B cell (primary cell): ENCODE results near the gene MYO9B. TPM values are rescaled to one million over a fixed set of nuclear protein-coding genes. Genes with fewer than 3 reads are reported as not detected.

ENCODE experiments used
- ATAC-seq: fragments of 200-7000 bp; cut with Tn5 transposase; one replicate; pipeline ENCODE4 v1.10.0; 2021; ENCODE audit warnings: low read depth, mild to moderate bottlenecking, moderate number of reproducible peaks, moderate library complexity
- CTCF ChIA-PET: fragments of 350-600 bp; sonication (Branson Sonifier 250); formaldehyde crosslinking; loops from one replicate; lab custom pipeline; 2021; ENCODE audit warnings: antibody characterized with exemption, inconsistent platforms; lab: Charles Lee
- POLR2A ChIA-PET: fragments of 350-600 bp; sonication (Branson Sonifier 250); formaldehyde crosslinking; loops from one replicate; lab custom pipeline; 2021; ENCODE audit warnings: antibody characterized with exemption; lab: Charles Lee
- DNase-seq: peaks from one replicate; pipeline ENCODE4 v3.0.0; 2013
- H2AFZ ChIP-seq: 2 replicates; pipeline ENCODE4 v1.6.1; 2012; ENCODE audit warnings: mild to moderate bottlenecking, low read depth, low read length; ENCODE audit not compliant: insufficient read depth, poor library complexity, severe bottlenecking
- H3K27ac ChIP-seq, 2 donors: 1 replicate in 1 of 2; 2 replicates in 1 of 2; pipeline ENCODE4 v1.5.1; 2012 to 2013; ENCODE audit warnings: low read length in 2 of 2, mild to moderate bottlenecking in 2 of 2, moderate library complexity in 1 of 2
- H3K27me3 ChIP-seq, 4 experiments: fragments of 200-600 bp in 1 of 4; sonication (generic) in 1 of 4; replicated peaks in 1 of 4; 1 replicate in 2 of 4; 2 replicates in 2 of 4; pipeline versions ENCODE4 v1.6.1 to v1.7.0; 2013 to 2016; ENCODE audit warnings: low read length in 3 of 4, mild to moderate bottlenecking in 2 of 4, mixed read lengths in 1 of 4, moderate library complexity in 1 of 4; ENCODE audit not compliant: insufficient read depth in 4 of 4, control insufficient read depth in 3 of 4; ENCODE audit errors: control extremely low read depth in 1 of 4
- H3K36me3 ChIP-seq, 2 experiments: replicated peaks in 1 of 2; 1 replicate in 1 of 2; 2 replicates in 1 of 2; pipeline versions ENCODE4 v1.6.1 to v1.7.1; 2013; ENCODE audit warnings: low read length in 1 of 2; ENCODE audit not compliant: insufficient read depth in 2 of 2, control insufficient read depth in 1 of 2; ENCODE audit errors: control extremely low read depth in 1 of 2, extremely low read depth in 1 of 2
- H3K4me1 ChIP-seq, 2 donors: fragments of 200-600 bp in 1 of 2; sonication (generic) in 1 of 2; 1 replicate in 1 of 2; 2 replicates in 1 of 2; pipeline versions ENCODE4 v1.5.1 to v1.6.1; 2013 to 2017; ENCODE audit warnings: low read length in 2 of 2; ENCODE audit not compliant: control insufficient read depth in 2 of 2, insufficient read depth in 2 of 2
- H3K4me2 ChIP-seq: replicated peaks from 2 replicates; pipeline ENCODE3; 2012; ENCODE audit warnings: mild to moderate bottlenecking, low read depth, low read length; ENCODE audit not compliant: poor library complexity, severe bottlenecking
- H3K4me3 ChIP-seq, 5 experiments: fragments of 200-600 bp in 1 of 5; sonication (generic) in 1 of 5; 1 replicate in 3 of 5; 2 replicates in 2 of 5; pipeline versions ENCODE4 v1.5.1 to v1.7.0; 2011 to 2016; ENCODE audit warnings: low read length in 4 of 5, mild to moderate bottlenecking in 4 of 5, low read depth in 2 of 5, control low read depth in 1 of 5, moderate library complexity in 1 of 5; ENCODE audit not compliant: insufficient read depth in 1 of 5; ENCODE audit errors: control extremely low read depth in 1 of 5, extremely low read depth in 1 of 5
- H3K79me2 ChIP-seq: fragments of 200-600 bp; sonication (generic); one replicate; pipeline ENCODE4 v1.6.0; 2016; ENCODE audit warnings: low read length; ENCODE audit not compliant: control insufficient read depth, insufficient read depth
- H3K9ac ChIP-seq: fragments of 200-600 bp; sonication (generic); 2 replicates; pipeline ENCODE4 v1.6.1; 2017; ENCODE audit warnings: mild to moderate bottlenecking, low read length, moderate library complexity
- H3K9me3 ChIP-seq, 3 donors: one replicate each; pipeline versions ENCODE4 v1.6.1 to v1.7.1; 2013; ENCODE audit warnings: low read length in 2 of 3; ENCODE audit not compliant: control insufficient read depth in 2 of 3, insufficient read depth in 1 of 3; ENCODE audit errors: control extremely low read depth in 1 of 3
- H4K20me1 ChIP-seq: 2 replicates; pipeline ENCODE4 v1.6.0; 2012; ENCODE audit warnings: mild to moderate bottlenecking, low read length; ENCODE audit not compliant: insufficient read depth, control insufficient read depth, poor library complexity, severe bottlenecking
- H3K27ac Mint-ChIP-seq: one replicate; pipeline ENCODE4 v1.8.0; 2021; ENCODE audit warnings: mixed read lengths
- H3K27me3 Mint-ChIP-seq: one replicate; pipeline ENCODE4 v1.8.0; 2021; ENCODE audit warnings: mixed read lengths
- H3K4me1 Mint-ChIP-seq: one replicate; pipeline ENCODE4 v1.8.0; 2021; ENCODE audit warnings: mixed read lengths
- H3K4me3 Mint-ChIP-seq: one replicate; pipeline ENCODE4 v1.8.0; 2021; ENCODE audit warnings: mixed read lengths
- H3K9me3 Mint-ChIP-seq: one replicate; pipeline ENCODE4 v1.8.0; 2022; ENCODE audit warnings: mixed read lengths; ENCODE audit not compliant: insufficient read depth
- EZH2 ChIP-seq: IDR thresholded peaks from 2 replicates; pipeline ENCODE4 v1.6.1; 2012; ENCODE audit warnings: borderline replicate concordance, low read depth, mild to moderate bottlenecking, moderate library complexity, low read length; ENCODE audit not compliant: insufficient read depth, poor library complexity, severe bottlenecking
- WGBS: methylation state at CpG from one replicate; pipeline ENCODE4 v1.1.5; 2013; ENCODE audit warnings: missing lambda C conversion rate; ENCODE audit not compliant: insufficient coverage; 5-methylcytosine and 5-hydroxymethylcytosine counted together
- intact Hi-C: fragments of 100-400 bp; cut with micrococcal nuclease; formaldehyde crosslinking; loops from one replicate; pipeline ENCODE4 v1.10.0; 2022
- polyA plus RNA-seq: library from polyadenylated mRNA; depleted of rRNA; stranded (reverse); fragments of >200 nt; gene quantifications from 2 replicates; pipeline ENCODE4 v1.2.3, GENCODE V29; 2012
- total RNA-seq, 2 donors: library from RNA; stranded (reverse); fragments of 120-200 nt in 1 of 2; gene quantifications; 1 replicate in 1 of 2; 2 replicates in 1 of 2; pipeline versions ENCODE4 v1.2.3 to v1.2.4, GENCODE V29; 2013 to 2022
- TF ChIP-seq, protein P1 (sequence below): fragments of 200-600 bp; IDR thresholded peaks from one replicate; pipeline ENCODE4 v1.8.0; 2022; ENCODE audit warnings: antibody characterized with exemption, mild to moderate bottlenecking

MYO9B gene
- total and polyA plus RNA-seq, 2 donors (not counting 1 experiment from before 2014, with no cell fraction given): 256 to 273 TPM

DNA sequence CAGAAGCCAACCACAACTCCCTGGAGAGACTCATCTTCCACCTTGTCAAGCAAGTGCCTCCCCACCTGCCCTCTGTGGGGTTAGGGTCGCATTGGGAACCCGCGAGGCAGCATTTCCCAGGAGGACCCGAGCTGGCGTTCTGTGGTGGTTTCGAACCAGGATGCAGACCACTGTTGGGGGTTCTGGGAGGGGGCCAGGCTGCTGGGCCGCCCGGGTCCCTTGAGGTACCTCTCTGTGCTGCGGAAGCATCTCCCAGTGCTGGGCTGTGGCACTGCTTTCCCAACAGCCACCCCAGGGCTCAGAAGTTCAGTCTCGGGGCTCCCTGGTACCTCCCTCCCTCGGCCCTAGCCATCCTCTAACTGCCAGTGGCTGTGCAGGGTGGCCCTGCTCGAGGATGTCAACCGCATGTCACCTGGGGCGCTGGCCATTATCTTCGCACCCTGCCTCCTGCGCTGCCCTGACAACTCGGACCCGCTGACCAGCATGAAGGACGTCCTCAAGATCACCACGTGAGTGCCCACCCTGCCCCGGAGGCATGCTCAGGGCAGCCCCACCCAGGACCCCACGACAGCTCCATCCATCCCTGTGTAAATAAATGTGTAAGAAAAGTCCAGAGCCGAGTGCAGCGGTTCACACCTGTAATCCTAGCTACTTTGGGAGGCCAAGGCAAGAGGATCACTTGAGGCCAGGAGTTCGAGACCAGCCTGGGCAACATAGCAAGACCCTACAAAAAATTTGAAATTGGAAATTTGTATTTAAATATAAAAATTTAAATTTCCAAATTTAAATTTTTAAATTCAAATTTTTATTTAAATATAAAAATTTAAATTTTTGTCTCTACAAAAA is 131.4 kb downstream of the MYO9B start:
- Histone ChIP-seq H3K4me2 (no peak overlapping the region), H3K9me3 (peaks cover 0 to 6% (median 0%) of the 10 kb centered on the region in 3 donors), H4K20me1 (no peaks in the 10 kb centered on the region), H3K4me3 (no peak overlapping the region), H3K4me1 (peaks cover 0 to 14% of the 10 kb centered on the region in 2 donors), H3K36me3 (peaks cover 4 to 76% of the 10 kb centered on the region in 2 experiments), H2AFZ (no peak overlapping the region), H3K79me2 (no peaks in the 10 kb centered on the region), H3K9ac (no peak overlapping the region), H3K27me3 (no peaks in the 10 kb centered on the region), H3K27ac (no peak overlapping the region)
- 87% methylated on average over 18 of the region's 25 CpGs for WGBS
- Mint-ChIP-seq H3K27me3 (no peaks in the 10 kb centered on the region), H3K27ac (no peak overlapping the region), H3K4me3 (no peak overlapping the region), H3K4me1 (peaks cover 11% of the 10 kb centered on the region), H3K9me3 (no peaks in the 10 kb centered on the region)
- ATAC-seq (no peak), DNase-seq (no peak)
- ChIA-PET POLR2A (interaction anchor here (0.6 kb wide), 1 partner anchor 1089 kb away, joined by 3 read pairs; no protein-coding TSS in a partner anchor), CTCF (interaction anchor here (1.2 to 3.7 kb wide), 6 partner anchors 23 to 135 kb away, joined by 3 to 19 read pairs (median 4); no protein-coding TSS in a partner anchor)
- intact Hi-C loops: no loop called here
- no peak for TF ChIP-seq EZH2
- TF ChIP-seq, protein P1, sequence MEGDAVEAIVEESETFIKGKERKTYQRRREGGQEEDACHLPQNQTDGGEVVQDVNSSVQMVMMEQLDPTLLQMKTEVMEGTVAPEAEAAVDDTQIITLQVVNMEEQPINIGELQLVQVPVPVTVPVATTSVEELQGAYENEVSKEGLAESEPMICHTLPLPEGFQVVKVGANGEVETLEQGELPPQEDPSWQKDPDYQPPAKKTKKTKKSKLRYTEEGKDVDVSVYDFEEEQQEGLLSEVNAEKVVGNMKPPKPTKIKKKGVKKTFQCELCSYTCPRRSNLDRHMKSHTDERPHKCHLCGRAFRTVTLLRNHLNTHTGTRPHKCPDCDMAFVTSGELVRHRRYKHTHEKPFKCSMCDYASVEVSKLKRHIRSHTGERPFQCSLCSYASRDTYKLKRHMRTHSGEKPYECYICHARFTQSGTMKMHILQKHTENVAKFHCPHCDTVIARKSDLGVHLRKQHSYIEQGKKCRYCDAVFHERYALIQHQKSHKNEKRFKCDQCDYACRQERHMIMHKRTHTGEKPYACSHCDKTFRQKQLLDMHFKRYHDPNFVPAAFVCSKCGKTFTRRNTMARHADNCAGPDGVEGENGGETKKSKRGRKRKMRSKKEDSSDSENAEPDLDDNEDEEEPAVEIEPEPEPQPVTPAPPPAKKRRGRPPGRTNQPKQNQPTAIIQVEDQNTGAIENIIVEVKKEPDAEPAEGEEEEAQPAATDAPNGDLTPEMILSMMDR: no peak
